Chondrocyte (in vitro differentiated cells): Measurements from ENCODE around the gene CTDSP1. TPM values are rescaled to one million over a fixed set of nuclear protein-coding genes. Genes with fewer than 3 reads are reported as not detected.

Source experiments
- DNase-seq: peaks from one replicate; pipeline ENCODE4 v3.0.0; 2021; ENCODE audit warnings: mixed read lengths, low spot score
- H3K27ac Mint-ChIP-seq: one replicate; pipeline ENCODE4 v1.8.0; 2021; ENCODE audit warnings: mild to moderate bottlenecking, moderate library complexity, mixed read lengths; ENCODE audit not compliant: unreplicated experiment
- H3K27me3 Mint-ChIP-seq: 2 replicates; pipeline ENCODE4 v1.8.0; 2021; ENCODE audit warnings: low read depth, mixed read lengths
- H3K36me3 Mint-ChIP-seq: 2 replicates; pipeline ENCODE4 v1.8.0; 2021; ENCODE audit warnings: low read depth, mixed read lengths
- H3K4me1 Mint-ChIP-seq: 2 replicates; pipeline ENCODE4 v1.8.0; 2021; ENCODE audit warnings: low read depth, mild to moderate bottlenecking, mixed read lengths
- H3K4me3 Mint-ChIP-seq: one replicate; pipeline ENCODE4 v1.8.0; 2021; ENCODE audit warnings: mild to moderate bottlenecking, moderate library complexity, mixed read lengths; ENCODE audit not compliant: unreplicated experiment
- H3K9me3 Mint-ChIP-seq: 2 replicates; pipeline ENCODE4 v1.8.0; 2021; ENCODE audit warnings: low read depth, mixed read lengths
- CTCF ChIP-seq: fragments of 200-600 bp; sonication (generic); IDR thresholded peaks from 2 replicates; pipeline ENCODE4 v1.5.0; 2021; ENCODE audit warnings: antibody characterized with exemption, mild to moderate bottlenecking, moderate library complexity
- total RNA-seq: library from RNA; stranded (reverse); gene quantifications from 3 replicates; pipeline ENCODE4 v1.2.1, GENCODE V29; 2021

CTDSP1 gene
- total RNA-seq, 1 donor from 2014 or later: 95.3 TPM

DNA sequence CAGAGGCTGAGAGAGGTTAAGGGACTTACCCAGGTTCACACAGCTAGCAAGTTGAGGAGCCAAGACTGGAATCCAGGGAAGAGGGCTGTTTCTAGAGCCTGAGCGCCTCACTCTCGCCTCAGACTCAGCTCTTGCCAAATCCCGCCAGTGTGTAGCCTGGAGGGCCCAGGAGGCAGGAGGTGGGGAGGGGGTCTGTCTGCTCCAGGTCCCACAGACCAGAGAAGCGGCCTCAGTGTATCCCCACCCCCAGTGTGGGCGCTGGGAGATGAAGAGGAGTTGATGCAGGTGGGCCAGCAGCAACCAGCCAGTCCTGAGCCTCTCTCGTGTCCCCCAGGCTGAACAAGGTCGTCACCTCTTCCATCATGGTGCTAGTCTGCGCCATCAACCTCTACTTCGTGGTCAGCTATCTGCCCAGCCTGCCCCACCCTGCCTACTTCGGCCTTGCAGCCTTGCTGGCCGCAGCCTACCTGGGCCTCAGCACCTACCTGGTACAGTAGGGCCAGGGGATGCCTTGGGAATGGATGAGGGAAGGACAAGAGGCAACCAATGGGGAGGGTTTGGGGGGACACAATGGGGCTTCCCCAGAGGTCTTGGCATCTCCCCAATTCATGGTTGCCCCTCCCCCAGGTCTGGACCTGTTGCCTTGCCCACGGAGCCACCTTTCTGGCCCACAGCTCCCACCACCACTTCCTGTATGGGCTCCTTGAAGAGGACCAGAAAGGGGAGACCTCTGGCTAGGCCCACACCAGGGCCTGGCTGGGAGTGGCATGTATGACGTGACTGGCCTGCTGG, 5.2 kb upstream of the CTDSP1 start:
- H3K36me3 Mint-ChIP-seq: no peaks in the 10 kb centered on the region

GRCh38 chr2:218395090-218395444, 4.6 kb upstream of the CTDSP1 start:
- Mint-ChIP-seq H3K36me3 (no peaks in the 10 kb centered on the region), H3K4me3 (no peak overlapping the region)
- no peak for TF ChIP-seq CTCF

More for the DNA sequence above, 5.2 kb upstream of the CTDSP1 start:
- TF ChIP-seq CTCF: no peak
- Mint-ChIP-seq H3K9me3 (no peaks in the 10 kb centered on the region), H3K4me1 (peaks cover 25% of the 10 kb centered on the region), H3K27me3 (no peaks in the 10 kb centered on the region), H3K27ac (no peak overlapping the region), H3K4me3 (no peak overlapping the region)
- DNase-seq: no peak

DNA sequence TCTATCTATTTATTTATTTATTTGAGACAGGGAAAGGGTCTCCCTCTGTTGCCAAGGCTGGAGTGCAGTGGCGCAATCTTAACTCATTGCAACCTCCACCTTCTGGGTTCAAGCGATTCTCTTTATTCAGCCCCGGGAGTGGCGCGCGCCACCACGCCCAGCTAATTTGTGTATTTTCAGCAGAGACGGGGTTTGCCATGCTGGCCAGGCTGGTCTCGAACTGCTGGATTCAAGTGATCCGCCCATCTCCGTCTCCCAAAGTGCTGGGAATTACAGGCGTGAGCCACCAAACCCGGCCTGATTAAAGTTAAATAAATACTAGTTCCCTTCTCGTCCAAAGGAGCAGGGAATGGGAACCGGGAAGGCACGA, 4.2 kb upstream of the CTDSP1 start:
- Mint-ChIP-seq H3K36me3 (no peaks in the 10 kb centered on the region), H3K4me1 (peaks cover 25% of the 10 kb centered on the region), H3K4me3 (peak overlapping the region; percentile 74), H3K27me3 (no peaks in the 10 kb centered on the region), H3K9me3 (no peaks in the 10 kb centered on the region), H3K27ac (peak overlapping the region; percentile 83)
- DNase-seq: no peak
- TF ChIP-seq CTCF: no peak

More at GRCh38 chr2:218395090-218395444, 4.6 kb upstream of the CTDSP1 start:
- DNase-seq: no peak
- no peaks in the 10 kb centered on the region for H3K27me3 Mint-ChIP-seq
- no peak overlapping the region for H3K27ac Mint-ChIP-seq
- peaks cover 25% of the 10 kb centered on the region for H3K4me1 Mint-ChIP-seq
- no peaks in the 10 kb centered on the region for H3K9me3 Mint-ChIP-seq

DNA sequence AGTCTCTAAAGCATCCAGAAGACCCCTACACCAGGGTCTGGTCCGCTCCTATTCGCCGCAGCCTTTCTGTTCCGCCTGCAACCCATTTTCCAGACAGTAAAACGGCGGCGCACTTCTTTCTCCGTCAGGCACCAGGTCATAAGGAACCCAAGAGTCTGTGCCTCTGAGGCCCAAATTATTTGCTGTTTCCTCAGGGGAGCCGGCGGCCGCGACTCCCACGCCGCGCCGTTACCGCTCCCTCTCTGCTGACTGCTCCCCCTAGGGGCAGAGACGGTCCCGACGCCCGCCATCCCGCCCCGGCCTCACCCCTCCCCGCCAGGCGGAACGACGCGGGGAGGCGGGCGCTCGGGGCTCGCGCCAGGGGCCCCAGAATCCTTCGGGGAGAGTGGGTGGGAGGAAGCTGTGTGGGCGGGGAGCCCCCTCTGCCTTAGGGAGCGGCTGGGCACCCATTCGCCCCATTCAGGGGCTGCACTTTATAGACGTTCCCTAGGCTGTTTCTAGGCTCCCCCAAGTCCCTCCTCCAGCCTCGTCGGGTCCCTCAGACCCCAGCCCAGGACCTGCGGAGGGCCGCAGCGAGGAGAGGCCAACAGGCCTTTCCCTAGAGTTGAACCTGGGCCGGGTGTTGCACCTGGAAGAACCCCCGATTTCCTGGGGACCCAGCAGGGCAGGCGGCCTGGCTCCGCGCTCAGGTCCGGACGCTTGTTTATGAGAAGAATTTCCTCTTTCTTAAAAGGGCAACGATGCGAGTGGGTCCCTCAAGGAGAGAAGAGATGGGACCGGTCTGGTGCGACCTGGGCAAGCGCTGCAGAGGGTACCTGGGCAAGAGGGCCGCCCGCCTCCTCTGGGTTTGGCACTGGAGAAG, 3.6 kb upstream of the CTDSP1 start:
- peak; percentile 99 for TF ChIP-seq CTCF
- H3K9me3 Mint-ChIP-seq: no peaks in the 10 kb centered on the region
- H3K4me1 Mint-ChIP-seq: peaks cover 25% of the 10 kb centered on the region
- no peaks in the 10 kb centered on the region for H3K36me3 Mint-ChIP-seq
- H3K4me3 Mint-ChIP-seq: peak overlapping the region; percentile 89
- H3K27me3 Mint-ChIP-seq: no peaks in the 10 kb centered on the region
- peak overlapping the region; percentile 98 for H3K27ac Mint-ChIP-seq
- DNase-seq: peak; percentile 95

DNA sequence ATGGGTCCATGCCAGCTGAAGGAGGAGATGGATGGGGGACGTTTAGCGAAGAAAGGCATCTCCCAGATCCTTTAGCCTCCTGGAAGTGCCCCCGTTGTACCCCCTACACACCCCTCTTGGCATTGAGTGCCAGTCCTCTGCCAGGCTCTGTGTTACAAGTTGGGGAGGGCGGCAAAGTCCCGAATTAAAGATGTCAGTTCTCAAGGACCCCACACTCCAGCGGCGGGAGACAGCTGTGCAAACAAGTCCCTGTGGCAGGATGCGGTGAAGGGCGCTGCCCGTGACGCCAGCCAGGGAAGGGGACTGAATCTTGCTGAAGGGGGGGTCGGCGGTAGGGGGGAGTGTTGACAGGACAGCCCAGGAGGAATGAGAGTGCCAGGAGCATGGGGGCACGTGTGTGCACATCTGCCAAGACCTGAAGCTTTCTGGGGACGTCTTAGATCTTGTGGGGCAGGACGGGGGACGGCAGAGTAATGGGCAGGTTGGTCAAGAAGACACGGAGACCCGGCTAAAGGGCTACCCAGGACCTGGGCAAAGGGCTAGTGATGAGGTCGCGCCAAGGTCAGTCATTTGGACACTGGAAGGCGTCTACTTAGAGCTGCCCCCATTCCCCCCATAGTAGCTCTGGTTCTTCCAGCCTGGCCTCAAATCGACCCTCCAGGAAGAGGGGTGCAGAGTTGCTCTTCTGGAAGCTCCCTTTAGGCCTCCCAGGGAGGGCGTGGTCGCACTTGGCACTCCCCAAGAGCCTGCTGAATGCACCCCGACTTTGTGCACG, 2.8 kb upstream of the CTDSP1 start:
- Mint-ChIP-seq H3K4me3 (peak overlapping the region; percentile 89), H3K27ac (peak overlapping the region; percentile 98), H3K27me3 (no peaks in the 10 kb centered on the region), H3K4me1 (peaks cover 32% of the 10 kb centered on the region), H3K9me3 (no peaks in the 10 kb centered on the region), H3K36me3 (no peaks in the 10 kb centered on the region)
- no peak for TF ChIP-seq CTCF
- no peak for DNase-seq
